Iris pigment epithelial cell (primary cell): Measurements from ENCODE around the gene BTBD8.
"Not testable (repeated sequence)": the region's sequence is repeated elsewhere in the genome, so short reads cannot be mapped to it uniquely, and the experiment has no call there.

Experiments
- DNase-seq: peaks from one replicate; pipeline ENCODE4 v3.0.0-alpha.2; 2011; ENCODE audit warnings: low read depth

Gene BTBD8

DNA sequence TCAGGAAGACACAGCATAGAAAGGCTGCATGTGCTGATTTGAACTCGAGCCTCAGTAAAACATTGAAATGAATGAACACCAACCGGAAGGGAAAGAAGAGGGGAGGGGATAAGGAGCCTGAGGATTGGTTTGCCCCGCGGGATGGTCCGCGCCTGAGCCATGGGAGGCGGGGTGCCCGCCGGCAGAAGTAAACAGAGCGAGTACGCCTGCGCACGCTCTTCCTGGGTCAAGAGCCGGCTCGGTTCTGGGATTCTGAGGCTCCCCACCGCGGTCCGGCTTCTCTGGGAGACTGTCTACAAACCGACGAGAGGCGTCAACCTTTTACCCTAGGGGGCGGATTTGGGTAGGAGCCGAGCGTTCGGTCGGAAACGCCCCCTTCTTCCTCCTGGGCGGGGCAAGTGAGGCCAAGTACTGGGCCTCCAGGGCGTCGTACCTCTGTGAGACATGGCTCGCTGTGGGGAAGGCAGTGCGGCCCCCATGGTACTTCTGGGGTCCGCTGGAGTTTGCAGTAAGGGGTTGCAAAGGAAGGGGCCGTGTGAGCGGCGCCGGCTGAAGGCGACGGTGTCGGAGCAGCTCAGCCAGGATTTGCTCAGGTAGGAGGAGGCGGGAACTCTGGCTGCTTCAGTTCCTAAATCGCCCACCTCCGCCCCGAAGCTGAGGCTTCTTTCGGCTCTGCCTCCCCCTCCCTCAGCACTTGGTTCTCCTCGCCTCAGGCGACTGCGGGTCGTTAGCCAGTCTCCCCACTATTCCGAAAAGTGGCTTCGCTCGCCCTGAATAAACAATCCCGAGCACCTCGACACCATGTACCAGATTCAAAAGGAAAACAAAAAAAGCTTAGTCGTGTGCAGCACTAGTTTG is at the start of gene BTBD8:
BTBD8 (plus strand) TSS at position 218 of the 858 bp plus-strand sequence; CDS start at position 445, 227 bp downstream.
- peak; percentile 80 for DNase-seq

DNA sequence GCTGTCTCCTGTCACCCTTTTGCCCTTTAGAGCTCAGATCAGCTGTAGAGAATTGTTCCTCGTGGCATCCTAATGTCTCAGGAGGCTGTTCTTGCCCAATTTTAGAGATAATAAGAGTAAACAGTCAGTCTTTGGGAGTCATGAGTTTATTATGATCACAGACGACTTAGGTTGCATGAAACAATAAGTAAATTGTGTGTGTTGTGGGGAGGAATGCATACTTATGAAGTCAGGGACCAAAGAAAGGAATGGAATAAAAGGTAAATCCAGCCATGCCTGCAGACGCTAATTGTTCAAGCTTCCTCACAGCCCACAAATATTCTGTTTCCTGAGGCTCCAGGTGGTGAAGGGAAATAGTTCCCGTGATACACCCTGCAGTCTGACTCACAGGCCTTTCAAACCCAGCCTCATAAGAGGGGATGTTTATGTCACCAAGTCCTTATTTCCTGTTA is 49.5 kb upstream of the BTBD8 start:
- DNase-seq = peak; percentile 58

DNA sequence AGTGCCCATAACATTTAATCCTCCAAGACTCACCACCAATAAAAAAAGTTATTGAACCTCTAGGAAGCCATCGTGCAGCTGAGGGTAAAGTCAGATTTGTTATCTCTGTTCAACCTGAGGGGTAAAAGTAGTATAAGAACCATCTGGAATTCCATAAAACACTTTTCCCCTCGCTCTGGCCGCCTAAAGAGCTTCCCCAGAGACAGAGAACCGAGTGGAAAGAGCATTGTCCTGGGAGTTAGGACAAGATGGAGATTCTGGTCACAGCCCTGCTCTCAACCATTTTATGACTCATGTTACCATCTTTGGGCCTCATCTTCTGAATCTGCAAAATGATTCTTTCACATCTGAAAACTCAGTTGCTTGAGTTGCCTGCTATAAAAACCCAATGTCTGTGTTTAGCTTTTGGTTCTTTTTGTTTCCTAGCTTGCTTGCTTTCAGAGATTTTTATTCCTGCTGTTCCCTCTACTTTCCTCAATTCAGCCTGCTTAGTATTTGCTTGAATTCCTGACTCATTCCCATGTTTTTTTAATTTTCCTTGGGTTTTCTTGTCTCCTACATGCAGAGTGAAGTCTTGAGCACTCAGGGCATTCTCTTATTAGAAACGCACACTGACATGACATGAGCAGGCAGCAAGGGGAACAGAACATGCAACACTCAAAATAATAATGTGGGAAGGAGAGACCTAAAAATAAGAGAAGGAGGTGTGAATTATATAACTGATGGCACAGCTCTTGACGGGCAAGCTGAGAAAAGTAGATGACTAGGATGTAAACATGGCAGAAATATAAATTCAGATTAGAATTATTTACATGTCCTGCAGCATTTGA is 48.6 kb upstream of the BTBD8 start:
- no peak for DNase-seq

DNA sequence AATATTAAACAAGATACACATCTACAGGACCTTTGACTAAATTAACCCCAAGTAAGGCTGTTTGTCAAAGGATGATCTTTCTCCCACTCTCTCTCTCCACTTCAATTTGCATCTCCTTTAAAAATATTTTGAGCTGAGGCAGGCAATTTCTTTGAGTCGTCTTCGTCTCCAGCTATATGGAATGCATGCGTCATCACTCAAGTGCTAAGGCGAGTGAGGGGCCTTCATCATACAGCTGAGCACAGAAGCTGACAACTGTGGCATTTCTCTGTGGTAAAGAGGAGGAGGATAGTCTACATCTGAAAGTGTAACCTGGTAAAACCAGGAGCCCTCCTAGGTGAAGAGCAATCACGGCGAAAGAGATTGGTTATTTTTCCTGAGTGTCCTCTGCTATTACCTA is 42.7 kb upstream of the BTBD8 start:
- DNase-seq = peak; percentile 23

DNA sequence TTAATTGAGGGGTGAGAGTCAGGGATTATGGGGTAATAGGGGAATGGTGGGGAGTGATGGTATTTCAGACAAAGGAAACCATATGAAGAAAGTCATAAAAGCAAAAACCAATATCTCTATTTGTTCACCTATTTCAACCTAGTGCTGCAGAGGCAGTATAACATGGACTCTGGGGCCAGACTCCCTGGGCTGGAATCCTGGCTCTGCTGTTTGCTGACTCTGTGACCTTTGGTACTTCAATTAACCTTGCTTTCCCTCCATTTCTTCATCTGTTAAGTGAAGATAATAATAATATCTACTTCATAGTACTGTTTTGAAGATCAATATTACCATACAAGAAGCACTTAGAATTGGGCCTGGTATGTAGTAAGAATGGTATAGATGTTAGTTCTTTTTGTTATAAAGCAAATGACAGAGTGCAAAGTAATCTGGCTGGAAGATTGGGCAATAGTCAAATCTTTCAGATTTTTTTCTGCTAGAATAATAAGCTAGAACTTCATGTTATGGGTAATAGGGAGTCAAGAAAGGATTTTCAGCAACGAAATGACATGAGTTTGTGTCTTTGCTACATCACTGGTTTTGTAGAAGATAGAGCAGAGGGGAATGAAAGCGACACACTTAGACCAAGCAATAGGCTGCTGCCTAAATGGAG is 41.3 kb upstream of the BTBD8 start:
- peak; percentile 34 for DNase-seq

DNA sequence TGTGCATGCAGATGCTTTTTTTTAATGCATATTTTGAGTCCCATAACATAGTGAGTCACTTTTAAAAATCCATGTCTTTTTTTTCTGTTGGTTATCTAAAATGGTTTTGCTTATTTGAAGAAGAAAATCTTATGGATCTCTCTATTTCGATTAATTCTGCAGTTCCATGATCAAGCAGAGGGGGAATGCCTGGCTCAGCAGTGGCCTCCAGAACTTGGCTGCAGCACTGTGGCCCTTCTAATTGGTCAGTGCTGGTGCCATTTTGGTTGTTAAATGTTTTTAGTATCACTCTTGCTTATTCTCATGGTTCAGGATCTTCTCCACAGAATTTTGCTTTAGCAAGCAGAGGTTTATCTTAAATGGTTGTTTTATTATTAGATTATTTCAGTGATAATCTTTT is 39.2 kb upstream of the BTBD8 start:
- no peak for DNase-seq

DNA sequence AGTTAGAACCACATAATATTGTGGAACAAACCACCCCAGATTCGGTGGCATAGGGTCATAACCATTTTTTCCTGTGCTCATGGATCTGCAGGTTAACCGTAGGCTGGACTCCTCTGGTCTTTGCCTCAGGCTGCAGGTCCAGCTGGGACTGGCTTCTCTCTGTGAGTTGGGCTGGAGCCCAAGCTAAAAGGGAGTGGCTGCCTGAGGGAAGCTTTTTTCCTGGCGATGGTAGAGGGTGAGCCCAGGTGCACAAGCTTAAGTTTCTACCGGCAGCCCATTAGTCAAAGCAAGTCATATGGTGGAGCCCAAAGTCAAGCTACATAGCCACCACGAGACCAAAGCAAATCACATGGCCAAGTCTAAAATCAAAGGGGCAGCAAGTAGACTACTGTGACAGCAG is 36.5 kb upstream of the BTBD8 start:
- no peak for DNase-seq

DNA sequence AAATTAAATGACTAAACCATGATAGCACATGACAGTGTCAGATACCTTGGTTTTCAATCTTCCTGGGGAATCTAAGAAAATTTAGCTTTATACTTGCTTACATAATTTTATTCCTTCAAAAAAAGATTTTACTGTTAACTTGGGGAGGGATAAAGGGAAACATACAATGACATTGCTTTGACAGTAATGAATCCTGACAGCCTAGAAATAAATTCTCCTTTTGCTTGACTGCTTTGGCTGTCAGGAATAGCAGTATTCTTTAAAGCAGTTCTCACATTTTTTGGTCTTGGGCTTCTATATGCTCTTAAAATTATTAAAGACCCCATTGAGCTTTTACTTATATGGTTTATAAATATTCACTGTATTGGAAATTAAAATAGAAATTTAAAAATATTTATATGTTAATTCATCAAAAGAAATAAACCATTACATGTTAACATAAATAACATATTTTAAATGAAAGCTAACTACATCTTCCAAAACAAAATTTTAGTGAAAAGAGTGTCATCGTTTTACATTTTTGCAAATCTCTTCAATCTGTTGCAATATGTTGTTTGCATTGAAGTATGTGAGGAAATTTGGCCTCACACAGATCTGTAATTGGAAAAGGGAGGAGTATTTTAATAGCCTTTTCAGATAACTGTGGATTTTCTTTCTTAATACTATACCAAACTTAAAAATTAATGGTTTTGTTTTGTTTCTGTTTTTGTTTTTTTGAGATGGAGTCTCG is 34.2 kb upstream of the BTBD8 start:
- DNase-seq = no peak

DNA sequence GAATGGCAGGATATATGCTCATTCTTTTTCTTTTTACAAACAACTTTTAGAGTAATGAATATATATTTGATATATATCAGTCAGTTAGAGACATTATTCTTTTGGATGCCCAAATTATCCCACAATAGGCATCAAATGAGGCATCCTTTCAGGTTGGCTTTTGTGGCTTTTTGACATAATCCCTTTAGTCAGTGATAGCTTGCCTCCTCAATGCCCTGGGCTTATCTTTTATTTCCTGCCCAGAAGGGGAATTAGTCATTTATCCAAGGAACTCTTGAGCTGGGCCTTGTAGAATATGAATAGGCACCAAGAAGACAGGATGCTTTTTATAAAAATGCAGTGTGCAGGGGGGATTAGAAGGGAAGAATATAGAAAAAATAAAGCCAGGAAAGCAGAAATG is 28.2 kb upstream of the BTBD8 start:
- no peak for DNase-seq

DNA sequence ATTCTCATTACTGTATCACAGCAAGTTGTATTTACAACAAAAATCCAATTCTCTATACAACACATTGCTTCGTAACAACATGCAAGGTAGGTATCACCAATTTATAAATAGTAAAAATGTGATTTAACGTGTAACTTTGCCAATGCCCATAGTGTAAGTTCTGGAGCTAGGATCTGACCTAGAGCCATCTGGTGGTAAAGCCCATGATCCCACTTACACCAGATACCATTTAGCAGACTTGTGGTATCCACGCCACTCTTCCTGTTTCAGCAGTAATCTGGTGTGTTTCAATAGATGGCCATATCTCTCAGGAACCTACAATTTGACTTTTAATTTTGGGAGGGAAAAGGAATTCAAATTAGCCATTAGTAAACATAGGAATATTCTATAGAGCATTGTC is 15.1 kb upstream of the BTBD8 start:
- no peak for DNase-seq

DNA sequence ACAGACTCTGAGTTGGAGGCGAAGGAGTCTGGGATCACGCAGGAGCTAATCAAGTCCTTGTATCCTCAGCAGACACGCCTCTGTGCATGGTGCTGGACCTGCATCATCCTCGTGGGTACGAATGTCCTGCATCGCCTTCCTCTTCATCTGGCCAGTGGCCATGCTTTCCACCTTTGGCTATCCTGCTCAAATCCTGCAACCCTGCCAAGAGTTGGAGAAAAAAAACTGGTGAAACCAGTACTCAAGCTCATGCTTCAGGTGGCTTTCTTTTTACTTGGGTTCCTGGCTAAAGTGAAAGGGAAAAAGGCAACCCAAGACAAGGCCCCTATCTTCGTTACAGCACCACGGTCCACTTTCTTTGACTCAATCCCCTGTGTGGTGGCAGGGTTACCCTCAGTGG is 13.8 kb upstream of the BTBD8 start:
- DNase-seq = no peak

DNA sequence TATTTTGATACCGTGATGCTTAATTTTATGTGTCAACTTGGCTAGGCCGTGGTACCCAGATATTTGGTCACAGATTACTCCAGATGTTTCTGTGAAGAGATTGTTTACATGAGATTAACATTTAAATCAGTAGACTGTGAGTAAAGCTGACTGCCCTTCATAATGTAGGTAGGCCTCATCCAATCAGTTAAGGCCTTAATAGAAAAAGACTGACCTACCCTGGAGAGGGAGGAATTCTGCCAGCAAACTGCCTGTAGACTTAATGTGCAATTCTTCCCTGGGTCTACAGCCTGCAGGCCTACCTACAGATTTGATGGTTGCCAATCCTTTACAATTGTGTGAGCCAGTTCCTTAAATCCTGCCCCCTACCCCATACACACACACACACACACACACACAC is 9.3 kb upstream of the BTBD8 start:
- DNase-seq = no peak

DNA sequence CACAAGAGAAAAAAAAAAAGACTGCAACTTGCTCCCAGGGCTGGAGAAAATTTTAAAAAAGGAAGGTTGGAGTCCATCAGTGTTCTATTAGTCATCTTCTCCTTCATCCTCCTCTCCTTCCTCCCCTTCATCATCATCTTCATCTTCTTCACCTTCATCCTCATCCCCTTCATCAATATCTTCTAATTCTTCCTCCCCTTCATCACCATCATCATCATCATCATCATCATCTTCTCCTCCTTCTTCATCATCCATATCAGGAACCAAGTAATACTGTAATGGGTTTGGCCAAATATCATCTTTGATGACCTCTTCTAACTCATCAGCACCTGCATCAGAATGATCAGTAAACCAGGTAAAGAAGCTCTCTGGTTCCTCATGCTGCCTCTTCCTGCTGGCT is 5.7 kb upstream of the BTBD8 start:
- not testable (repeated sequence) for DNase-seq

DNA sequence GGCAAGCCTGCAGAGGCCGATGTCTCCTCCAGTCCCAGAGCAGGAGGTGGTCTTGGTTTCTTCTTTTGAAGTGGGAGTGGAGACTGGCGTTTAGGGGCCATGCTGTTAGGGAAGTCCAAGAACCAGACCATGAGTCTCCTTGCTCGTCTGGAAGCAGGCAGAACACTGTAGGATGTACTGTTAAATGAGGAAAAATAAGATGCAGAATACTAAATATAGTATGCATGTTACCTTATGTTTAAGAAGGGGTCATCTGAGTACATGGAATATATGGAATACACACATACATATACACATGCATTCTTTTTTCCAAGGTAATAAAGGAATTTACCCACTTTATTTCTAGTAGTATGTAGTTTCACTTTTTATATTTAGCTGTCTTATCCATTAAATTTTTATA is 4.8 kb upstream of the BTBD8 start, which contains the start of gene SETSIP:
SETSIP (minus strand) TSS at position 101 of the 400 bp plus-strand sequence; CDS start at position 101, 0 bp downstream.
- no peak for DNase-seq

DNA sequence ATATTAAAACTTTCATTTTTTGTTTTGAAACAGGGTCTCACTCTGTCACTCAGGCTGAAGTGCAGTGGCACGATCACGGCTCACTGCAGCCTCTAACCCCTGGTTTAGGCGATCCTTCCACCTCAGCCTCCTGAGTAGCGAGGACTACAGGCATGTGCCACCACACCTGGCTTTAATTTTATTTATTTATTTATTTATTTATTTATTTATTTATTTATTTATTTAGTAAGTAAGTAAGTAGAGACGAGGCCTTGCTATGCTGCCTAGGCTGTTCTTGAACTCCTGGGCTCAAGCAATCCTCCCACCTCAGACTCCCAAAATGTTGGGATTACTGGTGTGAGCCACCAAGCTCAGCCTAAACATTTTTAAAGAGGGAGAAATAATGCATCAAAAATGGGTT is 3.8 kb upstream of the BTBD8 start:
- no peak for DNase-seq

DNA sequence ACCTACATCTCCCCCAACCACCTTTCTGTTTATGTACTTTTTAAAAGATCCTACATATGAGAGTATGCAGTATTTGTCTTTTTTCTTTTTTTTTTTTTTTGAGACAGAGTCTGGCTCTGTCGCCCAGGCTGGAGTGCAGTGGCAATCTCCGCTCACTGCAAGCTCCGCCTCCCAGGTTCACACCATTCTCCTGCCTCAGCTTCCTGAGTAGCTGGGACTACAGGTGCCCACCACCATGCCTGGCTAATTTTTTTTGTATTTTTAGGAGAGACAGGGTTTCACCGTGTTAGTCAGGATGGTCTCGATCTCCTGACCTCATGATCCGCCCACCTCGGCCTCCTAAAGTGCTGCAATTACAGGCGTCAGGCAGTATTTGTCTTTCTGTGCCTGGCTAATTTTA is 2.1 kb upstream of the BTBD8 start:
- not testable (repeated sequence) for DNase-seq

DNA sequence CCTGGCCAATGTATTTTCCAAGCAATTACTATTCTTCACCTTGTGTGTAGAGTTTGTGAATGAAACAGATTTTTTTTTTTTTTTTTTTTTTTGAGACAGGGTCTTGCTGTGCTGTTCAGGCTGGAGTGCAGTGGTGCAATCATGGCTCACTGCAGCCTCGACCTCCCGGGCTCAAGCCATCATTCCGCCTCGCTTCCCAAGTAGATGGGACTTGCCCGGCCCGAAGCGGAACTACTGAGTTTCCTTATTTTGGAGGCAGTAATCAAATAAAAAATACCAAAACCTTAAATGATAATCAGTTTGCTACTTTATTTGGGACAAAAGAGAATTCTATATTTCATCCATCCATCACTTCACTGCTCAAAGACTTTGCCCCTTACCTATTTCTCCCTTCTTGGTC is 704 bp upstream of the BTBD8 start:
- DNase-seq = no peak

DNA sequence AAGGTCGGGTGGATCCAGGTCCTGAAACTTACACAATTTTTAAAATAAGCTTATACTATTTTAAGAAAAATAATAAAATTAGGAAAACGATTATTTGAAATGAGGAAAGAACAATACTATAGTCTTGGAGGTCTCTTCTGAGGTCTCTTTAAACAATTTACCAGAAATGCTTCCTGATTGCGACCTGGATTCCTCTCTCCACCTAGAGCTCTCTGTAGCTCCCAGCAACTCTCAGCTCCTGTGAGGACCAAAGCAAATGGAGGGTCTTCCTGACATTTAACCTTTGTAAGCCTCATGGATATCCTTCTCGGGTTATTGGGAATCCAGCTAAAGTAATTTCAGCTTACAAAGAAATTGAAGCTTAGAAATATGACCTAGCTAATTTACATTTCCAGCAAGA is 886 bp downstream of the BTBD8 start:
- no peak for DNase-seq

DNA sequence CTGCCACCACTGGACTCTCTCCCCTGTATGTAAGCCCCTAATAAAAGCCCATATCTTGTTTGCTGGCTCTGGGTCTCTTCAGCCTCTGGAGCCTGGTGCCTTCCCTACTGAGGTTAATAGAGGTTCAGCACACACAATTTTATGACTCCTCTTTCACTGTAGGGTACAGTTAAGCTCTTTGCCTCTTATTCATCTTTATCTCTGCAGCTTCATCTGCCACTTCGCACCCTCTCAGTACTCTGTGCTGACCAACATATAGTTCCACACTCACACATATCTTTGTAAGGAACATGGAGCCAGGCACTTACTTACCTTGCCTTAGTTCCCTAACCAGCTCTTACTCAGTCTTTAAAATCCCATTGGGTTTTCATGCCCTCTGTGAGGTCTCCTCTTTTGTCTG is 4.5 kb downstream of the BTBD8 start:
- no peak for DNase-seq

DNA sequence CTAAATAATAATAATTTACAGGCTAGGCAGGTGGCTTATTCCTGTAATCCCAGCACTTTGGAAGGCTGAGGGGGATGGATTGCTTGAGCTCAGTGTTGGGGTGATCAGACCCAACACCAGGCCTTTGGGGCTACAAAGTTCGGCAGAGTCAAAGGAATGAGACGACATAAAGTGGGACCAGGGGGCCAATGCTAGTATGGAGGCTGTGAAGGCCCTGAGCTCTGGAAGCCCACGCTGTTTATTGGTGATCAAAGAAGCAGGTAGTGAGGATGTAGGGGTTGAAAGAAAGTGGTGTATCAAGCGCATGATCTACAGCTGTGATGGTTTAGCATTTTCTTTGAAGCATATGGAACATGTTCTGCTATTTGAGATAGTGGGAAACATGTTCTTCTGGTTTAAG is 5.6 kb downstream of the BTBD8 start:
- peak; percentile 4 for DNase-seq

DNA sequence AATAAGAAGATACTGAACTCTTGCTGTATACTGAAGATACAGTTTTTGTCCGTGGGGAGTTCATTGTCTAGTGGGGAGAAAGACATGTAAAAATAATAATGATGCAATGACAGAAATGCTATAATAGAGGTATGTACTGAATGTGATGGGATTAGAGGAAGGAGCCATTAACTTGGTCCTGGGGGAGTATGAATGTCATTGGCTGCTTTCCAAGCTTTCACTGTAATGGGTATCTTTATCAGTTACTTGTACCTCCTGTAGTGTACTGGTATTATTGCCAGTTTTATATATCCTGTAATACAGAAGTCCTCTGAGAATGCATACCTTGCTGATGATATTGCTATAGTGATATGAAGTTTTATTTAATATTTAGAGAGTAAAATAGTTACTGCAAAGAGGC is 7.4 kb downstream of the BTBD8 start:
- DNase-seq = peak; percentile 15

DNA sequence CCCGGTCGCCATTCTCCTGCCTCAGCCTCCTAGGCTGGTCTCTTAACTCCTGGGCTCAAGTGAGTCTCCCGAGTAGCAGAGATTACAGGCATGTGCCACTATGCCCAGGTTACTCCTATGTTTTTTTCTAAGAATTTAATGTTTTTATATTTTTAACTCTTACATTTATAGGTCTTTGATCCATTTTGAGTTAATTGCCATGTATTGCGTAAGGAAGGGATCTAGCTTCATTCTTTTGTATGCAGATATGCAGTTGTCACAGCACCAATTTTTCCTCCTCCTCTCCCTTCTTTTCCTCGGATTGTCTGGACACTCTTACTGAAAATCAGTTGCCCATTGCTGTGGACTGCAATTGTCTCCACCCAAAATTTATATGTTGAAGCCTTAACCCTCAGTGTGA is 11.5 kb downstream of the BTBD8 start:
- DNase-seq = no peak
